Fibroblast of mammary gland (primary cell): Measurements from ENCODE around the gene AACS.

Experiments used
- DNase-seq: peaks from one replicate; pipeline ENCODE4 v3.0.0-alpha.2; 2010; ENCODE audit warnings: low read depth
- H3K4me3 ChIP-seq: 2 replicates; pipeline ENCODE4 v1.5.1; 2011; ENCODE audit warnings: low read depth, mild to moderate bottlenecking, low read length, moderate library complexity; ENCODE audit not compliant: control insufficient read depth
- TF ChIP-seq, protein P1 (sequence below): conservative IDR thresholded peaks from 2 replicates; pipeline ENCODE4 v1.5.1; 2011; ENCODE audit warnings: low read depth, low read length, inconsistent platforms; ENCODE audit not compliant: control insufficient read depth, insufficient read depth

Gene AACS

DNA sequence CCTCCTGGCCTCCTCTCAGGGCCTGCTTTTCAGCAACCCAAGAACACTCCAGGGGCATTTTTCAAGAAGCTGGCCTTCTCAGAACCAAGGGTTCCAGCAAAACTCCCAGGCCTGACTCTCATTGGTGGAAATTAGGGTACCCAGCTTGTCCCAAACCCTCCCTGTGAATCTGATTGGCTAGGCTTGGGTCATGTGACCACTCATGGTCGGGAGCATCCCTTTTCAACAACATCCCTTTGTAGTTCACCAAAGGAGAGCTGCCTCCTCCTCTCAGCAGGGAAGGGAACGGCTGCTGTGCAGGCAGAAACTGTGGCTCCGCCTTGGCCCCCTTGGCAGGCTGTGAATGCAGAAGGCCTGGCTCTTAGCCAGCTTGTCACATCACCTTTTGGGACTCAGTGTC, 94.5 kb downstream of the AACS start:
- TF ChIP-seq, protein P1, sequence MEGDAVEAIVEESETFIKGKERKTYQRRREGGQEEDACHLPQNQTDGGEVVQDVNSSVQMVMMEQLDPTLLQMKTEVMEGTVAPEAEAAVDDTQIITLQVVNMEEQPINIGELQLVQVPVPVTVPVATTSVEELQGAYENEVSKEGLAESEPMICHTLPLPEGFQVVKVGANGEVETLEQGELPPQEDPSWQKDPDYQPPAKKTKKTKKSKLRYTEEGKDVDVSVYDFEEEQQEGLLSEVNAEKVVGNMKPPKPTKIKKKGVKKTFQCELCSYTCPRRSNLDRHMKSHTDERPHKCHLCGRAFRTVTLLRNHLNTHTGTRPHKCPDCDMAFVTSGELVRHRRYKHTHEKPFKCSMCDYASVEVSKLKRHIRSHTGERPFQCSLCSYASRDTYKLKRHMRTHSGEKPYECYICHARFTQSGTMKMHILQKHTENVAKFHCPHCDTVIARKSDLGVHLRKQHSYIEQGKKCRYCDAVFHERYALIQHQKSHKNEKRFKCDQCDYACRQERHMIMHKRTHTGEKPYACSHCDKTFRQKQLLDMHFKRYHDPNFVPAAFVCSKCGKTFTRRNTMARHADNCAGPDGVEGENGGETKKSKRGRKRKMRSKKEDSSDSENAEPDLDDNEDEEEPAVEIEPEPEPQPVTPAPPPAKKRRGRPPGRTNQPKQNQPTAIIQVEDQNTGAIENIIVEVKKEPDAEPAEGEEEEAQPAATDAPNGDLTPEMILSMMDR: no peak
- no peak overlapping the region for H3K4me3 ChIP-seq
- DNase-seq: no peak

DNA sequence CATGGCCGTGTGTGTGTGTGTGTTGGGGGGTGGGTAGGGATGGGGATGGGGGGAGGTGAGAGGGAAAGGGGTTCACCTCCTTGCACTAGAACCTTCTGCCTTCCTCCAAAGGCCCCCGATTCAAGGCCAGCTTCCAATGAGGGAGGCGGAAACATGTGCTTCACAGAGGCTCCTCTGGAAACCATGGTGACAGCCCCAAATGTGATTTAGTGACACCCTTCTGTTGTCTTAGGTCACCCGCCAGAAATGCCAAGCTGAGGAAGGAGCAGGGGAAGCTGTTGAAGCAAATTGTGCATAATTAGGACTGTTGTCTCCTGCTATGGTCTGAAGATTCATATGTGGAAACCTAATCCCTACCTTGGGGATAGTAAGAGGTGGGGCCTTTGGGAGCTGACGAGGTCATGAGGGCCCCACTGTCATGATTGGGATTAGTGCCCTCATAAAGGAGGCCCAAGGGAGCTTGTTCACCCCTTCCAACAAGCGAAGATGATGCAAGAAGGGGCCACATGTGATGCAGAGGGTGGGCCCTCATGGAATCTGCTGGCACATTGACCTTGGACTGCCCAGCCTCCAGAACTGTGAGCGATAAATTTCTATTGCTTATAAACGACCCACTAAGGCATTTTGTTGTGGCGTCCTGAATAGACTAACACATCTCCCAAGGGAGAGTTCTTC, 95.2 kb downstream of the AACS start:
- DNase-seq: no peak
- H3K4me3 ChIP-seq: no peak overlapping the region
- TF ChIP-seq, protein P1: no peak

DNA sequence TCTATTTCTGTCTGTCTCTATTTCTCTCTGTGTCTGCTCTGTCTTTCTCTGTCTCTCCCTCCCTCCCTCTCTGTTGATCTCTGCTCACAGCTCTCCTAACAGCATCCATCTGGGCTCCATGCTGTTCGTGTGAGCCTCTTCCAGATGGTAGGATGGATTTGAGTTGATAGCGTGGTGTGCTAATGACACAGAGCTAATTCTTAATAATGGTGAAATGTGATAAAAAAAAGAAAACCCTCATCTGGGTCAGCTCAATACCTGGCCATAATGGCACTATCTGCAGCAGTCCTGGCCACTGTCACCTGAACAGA, 96.4 kb downstream of the AACS start:
- DNase-seq: no peak
- H3K4me3 ChIP-seq: no peak overlapping the region
- TF ChIP-seq, protein P1: no peak

DNA sequence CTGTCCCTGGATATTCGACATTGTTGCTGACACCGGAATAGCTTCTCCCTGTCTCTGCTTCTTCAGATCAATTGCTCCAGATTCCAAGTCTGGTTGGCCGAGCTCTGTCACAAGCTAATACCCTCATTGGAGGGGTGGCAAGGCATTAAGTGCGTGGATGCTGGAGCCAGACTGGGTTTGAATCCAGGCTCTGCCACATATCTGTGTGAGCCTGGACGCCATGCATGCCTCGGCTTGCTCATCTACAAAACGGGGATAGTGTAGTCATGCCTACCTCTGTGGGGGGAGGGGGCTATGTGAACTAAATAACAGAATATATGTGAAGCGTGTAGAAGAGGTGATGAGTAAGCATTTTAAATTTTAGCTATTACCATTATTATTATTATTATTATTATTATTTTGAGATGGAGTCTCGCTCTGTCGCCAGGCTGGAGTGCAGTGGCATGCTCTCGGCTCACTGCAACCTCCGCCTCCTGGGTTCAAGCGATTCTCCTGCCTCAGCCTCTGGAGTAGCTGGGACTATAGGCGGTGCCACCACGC, 97.3 kb downstream of the AACS start:
- TF ChIP-seq, protein P1: no peak

DNA sequence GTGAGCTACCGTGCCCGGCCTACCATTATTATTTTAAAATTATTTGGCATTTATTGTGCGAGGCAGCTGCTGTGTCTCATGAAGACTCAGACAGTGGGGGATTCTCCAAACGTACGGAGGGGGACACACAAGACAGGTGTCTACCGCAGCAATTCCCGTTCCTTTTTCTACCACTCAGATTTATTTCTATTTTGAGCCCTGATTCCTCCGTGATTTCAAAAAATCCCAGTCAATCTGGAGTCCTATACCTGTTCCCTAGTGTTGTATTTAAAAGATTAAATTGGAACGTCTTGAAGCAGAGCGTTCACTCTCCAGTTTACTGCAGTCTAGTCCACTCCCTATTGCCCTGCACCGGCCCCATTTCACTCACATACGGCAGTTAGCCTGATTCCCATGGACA, 97.9 kb downstream of the AACS start:
- DNase-seq: no peak
- TF ChIP-seq, protein P1: no peak
- no peak overlapping the region for H3K4me3 ChIP-seq

More for the DNA sequence above, 97.3 kb downstream of the AACS start:
- DNase-seq: no peak
- no peak overlapping the region for H3K4me3 ChIP-seq

DNA sequence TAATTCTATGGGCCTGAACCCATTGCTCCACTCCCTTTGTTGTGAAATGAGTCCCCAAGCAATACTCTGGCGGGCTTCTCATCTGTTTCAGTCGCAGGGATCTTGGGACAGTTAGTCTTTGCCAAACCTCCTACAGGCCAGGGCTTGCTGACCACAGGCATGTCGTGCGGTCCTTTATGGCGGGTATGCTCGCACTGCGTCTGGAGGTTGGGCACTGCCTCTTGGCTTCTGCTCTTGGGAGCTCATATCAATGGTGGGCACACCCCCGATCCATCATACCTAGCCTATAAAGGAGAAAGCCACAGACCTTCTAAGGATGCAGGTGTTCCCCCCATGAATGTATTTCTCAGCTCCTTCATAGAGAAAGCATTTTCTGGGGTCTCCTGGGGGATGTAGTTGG, 99.3 kb downstream of the AACS start:
- TF ChIP-seq, protein P1: no peak
- no peak for DNase-seq
- H3K4me3 ChIP-seq: no peak overlapping the region

DNA sequence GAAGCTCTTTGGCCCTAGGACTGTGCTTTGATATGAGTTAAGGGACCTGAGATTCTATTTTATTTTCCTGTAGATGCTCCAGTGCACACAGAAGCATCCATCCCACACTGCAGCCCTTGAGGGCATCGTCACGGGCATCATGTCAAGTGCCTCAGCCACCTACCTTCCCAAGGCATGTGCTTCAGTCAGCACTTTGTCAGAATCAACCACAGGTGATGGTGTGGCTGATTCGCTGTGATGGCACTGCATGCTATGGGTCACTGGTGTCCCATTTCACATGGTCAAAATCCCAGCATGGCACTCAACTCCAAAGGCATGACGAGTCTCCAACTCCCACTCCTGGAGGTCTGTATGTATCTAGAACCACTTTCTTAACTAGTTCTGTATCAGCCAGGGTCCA, 100.8 kb downstream of the AACS start:
- H3K4me3 ChIP-seq: no peak overlapping the region
- TF ChIP-seq, protein P1: no peak
- DNase-seq: no peak
